HG02981 (cell line): ENCODE measurements around the gene DSC1.
A peak's percentile ranks its signal among the peaks of the same experiment; 100 is the strongest.

Source experiments
- ATAC-seq: cut with Tn5 transposase; IDR thresholded peaks from one replicate; pipeline ENCODE4 v1.9.1; 2021; ENCODE audit warnings: mild to moderate bottlenecking, moderate library complexity; ENCODE audit not compliant: unreplicated experiment

DSC1 gene, protein sequence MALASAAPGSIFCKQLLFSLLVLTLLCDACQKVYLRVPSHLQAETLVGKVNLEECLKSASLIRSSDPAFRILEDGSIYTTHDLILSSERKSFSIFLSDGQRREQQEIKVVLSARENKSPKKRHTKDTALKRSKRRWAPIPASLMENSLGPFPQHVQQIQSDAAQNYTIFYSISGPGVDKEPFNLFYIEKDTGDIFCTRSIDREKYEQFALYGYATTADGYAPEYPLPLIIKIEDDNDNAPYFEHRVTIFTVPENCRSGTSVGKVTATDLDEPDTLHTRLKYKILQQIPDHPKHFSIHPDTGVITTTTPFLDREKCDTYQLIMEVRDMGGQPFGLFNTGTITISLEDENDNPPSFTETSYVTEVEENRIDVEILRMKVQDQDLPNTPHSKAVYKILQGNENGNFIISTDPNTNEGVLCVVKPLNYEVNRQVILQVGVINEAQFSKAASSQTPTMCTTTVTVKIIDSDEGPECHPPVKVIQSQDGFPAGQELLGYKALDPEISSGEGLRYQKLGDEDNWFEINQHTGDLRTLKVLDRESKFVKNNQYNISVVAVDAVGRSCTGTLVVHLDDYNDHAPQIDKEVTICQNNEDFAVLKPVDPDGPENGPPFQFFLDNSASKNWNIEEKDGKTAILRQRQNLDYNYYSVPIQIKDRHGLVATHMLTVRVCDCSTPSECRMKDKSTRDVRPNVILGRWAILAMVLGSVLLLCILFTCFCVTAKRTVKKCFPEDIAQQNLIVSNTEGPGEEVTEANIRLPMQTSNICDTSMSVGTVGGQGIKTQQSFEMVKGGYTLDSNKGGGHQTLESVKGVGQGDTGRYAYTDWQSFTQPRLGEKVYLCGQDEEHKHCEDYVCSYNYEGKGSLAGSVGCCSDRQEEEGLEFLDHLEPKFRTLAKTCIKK

DNA sequence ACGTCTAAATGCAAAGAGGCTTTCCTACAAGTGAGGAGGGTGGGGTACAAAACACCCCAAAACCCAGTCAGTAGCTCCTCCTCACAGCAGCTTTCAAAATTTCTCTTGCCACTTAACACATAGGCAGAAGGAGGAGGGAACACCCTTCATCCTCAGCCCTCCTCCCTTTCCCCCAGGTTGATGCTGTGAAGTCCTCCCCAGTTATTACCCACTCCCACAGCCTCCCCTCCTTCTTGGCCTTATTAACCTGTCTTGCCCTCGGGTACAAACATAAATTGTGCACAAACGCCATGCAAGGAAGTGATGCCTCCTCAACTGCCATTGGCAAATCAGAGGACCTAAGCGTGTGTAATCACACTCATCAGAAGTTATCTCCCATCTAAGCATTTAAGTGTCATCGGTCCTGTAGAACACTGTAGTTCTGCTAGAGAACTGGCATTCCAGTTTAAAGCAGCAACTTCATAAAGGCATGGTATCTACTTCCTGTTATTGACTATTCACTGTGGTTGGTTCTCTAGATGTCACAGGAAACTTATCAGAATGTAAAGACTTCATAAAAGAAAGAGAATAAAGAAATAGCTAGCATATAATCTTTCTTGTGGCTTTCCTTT lies at the start of gene DSC1:
Gene DSC1, minus strand, starts transcription at position 32 of the 611 bp plus-strand sequence. CDS start 262 bp downstream, outside the sequence.
- ATAC-seq = no peak

DNA sequence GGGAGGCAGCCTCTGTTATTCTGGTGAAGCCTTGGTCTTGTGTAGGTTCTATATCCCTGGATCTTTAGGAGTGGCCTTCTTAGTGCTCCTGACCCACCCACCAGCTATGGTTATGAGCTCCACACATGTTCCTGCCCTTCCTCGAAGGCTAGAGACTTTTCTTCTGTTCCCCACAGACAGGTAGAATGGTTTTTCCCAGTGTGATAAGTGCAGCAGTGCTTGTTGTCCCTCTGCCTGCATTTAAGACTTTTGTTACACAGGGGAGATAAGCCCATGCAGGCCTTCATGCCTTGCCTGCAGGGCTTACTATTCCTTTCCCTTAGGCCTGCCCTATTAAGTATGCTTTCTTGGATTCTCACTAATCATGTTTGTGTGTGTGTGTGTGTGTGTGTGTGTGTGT lies 48.4 kb upstream of the DSC1 start:
- ATAC-seq = no peak

DNA sequence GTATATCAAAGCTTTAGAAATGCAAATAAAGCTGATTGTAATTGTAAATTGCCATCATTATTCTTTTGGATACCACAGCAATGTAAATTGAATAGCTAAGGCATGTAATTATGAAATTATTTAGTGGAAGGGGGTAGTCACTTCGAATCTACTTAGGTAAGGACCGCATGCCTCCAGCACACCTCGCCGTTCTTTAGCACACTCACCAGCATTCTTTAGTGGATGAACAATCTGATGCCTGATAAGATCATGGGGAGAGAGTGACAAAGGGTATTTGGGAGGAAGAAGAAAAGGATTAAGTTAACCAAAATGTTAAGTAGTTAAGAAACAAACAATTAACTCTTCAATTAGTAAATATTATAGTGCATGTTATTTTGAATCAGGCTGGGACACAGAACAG lies 46.4 kb upstream of the DSC1 start:
- no peak for ATAC-seq

DNA sequence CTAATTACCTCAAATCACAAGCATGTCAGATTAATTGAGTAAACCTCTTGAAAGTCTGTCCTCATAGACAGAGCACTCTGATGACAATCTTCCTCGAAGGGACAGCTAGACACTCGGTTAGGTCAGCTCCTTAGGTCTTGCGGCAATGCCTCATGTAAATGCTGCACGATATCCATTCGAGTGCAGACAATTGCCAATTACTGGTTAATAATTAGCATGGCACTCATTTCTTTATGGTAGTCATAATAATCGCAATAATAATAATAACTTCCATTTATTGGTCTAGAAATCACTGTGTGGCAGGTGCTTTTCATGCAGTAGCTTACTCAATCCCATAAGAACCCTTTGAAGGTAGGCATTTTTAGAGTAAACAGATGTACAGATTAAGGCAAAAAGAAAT lies 44.7 kb upstream of the DSC1 start:
- no peak for ATAC-seq

DNA sequence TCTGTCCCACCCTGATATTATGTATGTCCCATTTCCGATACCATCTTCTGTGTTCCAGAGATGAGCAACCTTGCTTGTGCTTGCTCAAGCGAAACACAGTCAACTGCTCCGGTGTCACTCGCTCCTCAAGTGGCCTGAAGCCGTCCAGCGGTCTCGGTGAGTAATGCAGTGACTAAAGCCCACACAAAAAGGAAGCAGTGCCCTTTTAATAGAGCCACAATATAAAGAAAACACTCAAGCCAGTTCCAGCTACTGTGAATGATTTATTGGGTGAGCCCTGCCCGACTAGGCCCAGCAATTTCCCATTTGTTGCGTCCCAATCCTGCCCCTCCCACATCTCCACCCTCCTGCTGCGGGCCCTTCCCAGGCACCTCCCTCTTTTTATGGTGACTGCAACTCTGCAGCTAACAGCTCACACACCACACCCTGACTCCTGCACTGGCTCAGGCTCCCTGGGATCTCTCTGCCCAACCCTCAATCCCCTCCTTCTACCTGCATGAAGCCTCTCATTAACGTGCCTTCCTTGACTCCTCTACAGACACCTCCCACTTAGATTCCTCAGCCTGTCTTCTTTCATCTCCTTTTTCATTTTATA lies 44.2 kb upstream of the DSC1 start:
- peak; percentile 85 for ATAC-seq

DNA sequence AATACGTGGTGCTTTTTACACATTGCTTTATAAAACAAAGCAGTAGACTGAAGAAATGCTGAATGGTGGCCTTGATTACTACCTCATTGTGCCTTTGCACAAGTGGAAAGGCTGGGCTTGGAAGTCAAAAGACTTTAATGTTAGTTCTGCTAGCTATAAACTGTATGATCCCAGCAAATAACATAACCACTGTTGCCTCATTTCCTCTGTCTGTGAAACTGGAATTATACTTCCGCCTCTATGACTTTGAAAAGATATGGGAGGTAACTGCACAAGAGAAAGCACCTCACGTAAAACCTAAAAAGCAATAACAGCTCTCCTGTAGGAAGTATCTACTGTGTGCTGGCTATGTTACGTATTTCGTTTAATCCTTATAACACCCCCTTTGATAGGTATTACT lies 43.4 kb upstream of the DSC1 start:
- ATAC-seq = no peak

DNA sequence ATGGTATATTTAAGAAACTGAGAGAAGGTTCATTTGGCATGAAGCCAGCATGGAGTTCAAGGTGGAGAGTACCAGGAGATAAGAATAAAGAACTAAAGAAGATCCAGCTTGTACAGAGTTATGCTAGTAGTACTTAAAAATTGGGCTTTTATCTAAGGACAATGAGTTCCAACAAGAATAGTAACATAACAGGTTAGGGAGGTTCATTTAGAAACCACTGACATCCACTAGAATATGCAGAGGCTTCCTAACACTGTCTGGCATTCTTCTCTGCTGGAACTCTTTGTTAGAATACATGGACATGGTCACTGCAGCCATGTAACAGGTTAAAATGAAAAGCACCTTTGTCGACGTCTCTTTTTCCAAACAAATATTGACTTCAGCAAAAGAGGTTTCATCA lies 42.6 kb upstream of the DSC1 start:
- ATAC-seq = no peak

DNA sequence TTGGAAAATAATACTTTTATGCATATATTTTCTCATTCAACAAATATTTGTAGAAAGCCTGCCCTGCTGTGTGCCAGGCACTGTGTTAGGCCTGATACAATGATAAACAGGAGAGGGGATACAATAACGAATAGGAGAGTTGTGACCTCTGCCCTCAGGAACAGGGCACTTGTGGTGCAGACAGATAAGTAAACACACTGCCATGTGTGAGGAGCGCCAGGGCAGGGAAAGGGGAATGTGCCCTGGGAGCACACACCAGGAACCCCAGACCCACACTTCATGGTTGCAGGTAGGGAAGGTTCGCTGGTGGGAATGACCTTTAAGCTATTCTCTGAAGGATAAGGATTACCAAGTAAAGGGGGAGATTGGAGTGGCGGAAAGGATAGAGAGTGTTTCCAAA lies 42.2 kb upstream of the DSC1 start:
- ATAC-seq = no peak

DNA sequence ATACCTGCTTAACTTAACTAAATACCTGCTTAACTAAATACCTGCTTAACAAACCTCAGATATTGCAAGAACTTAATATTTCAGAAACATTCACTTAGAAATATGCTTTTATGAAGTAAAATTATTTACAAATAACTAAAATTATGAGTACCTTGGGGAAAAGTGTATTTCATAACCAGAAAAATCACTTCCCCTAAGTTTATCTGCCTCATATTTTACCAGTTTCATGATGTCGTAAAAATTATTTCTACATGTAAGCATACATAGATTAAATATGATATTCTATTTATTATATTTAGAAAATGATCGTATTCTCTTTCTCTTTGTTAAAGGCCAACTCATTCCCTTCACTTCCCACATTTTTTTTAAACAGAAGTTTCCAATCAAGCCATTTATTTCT lies 41.5 kb upstream of the DSC1 start:
- no peak for ATAC-seq

DNA sequence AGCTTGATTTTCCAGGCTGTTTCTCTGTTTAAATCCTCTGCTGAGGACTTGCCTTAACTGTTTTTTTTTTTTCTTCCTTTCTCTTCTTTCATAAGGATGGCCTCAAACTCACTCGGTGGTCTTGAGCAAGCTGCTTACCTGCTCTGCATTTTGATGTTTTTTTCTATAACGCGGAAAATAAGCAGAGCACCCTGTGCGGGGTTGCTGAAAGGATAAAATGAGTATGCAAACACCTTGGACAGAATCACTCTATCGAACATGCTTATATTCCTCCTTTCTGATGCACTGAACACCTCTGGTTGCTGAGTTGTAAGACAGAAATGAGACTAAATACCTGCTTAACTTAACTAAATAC lies 41.1 kb upstream of the DSC1 start:
- ATAC-seq = no peak

DNA sequence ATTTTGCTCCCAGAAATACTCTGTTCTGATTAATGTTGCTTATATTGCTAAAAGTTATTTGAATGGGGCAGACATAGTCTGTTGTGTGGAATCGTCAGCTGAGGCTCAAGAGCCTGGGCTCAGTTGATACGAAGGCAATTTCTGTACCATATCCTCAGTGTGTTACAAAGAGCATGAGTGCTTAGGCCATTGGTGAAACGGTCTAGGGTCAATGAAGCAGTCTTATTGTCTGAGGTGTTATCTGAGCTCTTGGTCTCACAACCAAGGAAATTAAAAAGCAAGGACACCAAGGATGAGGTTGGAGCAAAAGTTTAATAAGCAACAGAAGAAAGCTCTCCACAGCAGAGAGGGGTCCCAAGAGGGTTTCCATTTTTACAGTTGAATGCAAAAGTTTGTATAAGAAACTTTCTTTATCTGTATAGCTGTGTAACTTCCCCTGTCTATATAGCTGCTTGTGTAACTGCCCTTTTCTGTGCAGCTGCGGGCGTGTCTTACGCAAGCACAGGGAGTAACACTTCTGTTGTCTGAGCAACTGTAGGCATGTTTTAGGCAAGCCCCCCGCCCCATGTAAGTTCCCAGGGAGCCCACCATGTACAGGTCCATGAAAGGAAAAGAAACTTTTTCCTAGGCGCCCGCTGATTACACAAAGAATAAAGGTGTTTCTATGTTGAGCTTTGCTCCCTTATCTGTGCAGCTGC lies 40.6 kb upstream of the DSC1 start:
- no peak for ATAC-seq

DNA sequence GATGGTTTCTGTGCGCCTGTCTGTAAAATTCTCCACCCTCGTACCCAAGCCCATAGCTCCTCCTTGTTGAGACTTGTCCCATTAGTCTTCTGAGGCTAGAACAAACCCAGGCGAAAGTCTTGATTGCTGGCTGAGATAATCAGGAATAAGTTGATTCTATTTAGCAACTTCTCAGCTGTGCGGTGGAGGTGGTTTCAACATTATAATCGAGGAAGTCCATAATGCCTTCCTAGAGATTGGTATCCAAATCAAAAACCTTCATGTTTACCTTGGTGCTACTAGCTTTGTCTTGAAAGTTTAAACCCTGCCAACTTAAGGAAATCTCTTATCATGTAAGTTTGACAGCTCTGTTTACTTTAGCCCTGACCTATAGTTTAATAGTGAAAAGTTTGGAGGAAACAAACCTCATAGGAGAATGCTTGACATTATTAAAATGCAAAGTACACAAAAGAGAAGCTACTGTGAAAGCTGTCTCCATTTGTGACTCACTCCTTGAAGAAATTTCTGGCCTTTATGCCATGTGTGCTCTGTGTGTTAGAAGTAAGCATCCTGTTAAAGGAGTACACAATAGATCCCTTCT lies 36.6 kb upstream of the DSC1 start:
- no peak for ATAC-seq

DNA sequence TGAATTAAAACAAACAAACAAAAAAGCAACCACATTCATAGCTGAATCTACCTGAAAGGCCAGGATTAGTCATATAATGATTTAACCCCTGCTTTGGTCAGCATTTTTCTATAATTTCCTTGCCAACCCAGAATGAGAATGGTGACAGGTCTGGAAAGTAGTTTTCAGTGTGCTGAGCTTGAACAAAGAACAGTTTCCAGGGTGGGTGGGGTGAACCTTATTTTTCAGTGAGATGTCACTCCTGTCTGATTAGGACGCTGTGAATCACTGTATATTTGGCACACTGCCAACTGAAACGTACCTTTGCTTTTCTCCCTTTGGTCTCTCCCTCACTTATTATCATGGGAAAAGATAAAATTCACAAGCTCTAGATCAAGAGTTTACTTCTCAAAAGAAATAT lies 35.0 kb upstream of the DSC1 start:
- ATAC-seq = no peak

DNA sequence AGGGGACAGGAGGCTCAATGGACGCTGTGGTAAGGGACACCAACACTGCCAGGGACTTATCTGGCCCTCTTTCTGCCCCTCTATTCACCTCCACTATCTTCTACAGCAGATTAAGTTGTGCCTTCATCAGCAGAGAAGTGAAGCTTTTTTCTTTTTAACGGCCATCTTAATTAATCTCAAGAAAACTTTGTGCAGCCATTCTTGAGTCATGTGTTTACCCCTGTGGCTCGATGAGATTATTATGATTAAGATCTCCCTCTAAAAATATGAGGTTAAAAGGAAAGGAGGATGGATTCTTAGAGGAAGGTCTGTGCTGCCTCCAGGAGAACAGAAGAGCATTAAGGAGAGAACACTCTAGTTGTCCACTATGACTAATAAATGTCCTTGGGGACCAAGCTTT lies 32.4 kb upstream of the DSC1 start:
- ATAC-seq = no peak

DNA sequence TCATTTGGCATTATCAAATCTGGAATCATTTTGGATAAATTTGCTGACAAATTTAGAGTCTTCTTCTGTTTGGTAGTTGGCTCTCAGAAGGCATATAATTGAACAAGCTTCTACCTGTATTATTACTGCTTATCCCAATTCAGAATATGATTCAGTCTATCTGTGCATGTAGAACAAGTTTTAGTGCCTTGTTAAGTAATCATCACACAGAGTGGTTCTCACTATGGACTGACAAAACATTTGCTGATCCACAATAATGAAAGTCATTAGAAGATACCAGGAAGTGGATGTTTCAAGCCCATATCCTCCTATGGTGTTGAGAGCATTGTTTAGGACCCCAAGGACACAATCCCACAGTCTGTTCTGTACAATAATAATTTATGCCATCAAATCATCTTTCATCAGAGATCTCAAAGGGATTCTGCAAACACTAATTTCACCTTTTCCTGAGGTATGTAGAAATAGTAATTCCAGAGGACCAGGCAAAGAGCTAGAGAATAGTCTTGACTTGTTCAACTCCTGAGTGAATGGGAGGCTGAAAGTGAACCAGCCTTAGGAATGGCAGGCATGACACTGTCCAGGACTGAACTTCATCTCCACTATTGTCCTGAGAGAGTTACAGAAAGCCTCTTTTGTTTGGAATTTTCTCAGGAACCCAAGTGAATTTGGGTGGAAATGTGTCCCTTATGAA lies 29.6 kb upstream of the DSC1 start:
- ATAC-seq = no peak

DNA sequence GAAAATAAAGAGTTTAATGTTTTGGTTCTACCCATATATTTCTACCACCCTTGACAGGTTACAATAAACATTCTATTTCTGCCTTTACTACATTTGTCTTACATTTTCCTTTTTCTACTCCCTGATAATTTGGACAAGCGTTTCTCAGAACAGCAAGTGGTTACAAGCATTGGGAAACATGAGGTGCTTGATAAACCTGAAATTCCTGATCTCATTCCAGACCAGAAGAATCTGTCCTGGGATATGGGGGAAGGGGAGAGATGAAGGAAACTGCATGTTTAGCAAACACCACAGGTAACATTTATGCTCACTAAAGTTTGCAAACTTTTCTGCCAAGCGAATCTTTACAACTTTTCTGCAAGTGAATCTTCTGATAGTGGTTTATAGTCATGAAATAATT lies 28.3 kb upstream of the DSC1 start:
- no peak for ATAC-seq

DNA sequence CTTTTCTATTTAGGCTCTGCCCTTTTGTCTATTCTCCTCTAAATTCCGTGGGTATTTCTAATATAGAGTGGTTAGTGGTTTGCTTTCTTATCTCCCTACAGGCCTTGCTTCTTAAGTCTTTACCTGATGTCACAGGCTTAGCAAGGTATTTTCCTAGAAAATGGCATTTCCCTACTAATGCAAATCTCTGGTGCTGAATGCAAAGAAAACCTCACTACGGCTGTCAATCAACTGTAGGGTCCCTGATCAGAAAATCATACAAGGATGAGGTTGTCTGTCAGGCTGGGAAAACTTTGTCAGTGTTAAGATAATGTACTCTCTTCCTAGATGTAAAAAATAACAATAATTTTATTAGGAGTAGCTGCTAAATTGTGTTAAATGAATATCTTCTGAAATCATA lies 27.1 kb upstream of the DSC1 start:
- no peak for ATAC-seq

DNA sequence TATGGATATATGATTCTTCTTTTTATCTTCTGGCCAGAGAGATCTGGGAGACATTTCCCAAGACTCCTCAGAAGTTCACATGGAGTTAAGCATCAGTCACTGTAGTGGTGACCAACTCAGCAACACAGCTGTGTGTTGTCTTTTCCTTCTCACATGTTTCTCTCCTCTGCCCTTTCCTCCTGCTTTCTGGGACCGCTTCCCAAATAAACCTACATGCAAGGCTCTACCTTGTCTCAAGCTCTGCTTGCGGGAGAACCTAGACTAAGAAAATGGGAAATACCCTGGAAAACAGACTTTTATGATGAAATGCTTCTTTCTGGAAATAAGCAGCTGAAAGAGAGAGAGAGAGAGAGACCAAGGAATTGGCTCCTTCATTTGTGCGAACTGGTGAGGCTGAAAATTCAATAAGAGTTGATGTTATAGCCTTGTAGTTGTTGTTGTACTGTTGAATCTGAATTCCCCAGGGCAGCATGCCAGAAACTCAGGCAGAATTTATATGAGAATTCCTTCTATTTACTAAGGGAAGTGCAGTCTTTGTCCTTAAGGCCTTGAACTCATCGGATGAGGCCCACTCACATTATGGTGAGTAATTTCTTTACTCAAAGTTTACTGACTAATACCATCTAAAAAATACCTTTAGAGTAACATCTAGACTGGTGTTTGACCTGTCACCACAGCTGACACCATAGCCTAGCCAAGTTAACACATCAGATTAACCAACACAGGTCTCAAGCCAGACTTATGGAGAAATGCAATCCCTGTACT lies 22.7 kb upstream of the DSC1 start:
- no peak for ATAC-seq

DNA sequence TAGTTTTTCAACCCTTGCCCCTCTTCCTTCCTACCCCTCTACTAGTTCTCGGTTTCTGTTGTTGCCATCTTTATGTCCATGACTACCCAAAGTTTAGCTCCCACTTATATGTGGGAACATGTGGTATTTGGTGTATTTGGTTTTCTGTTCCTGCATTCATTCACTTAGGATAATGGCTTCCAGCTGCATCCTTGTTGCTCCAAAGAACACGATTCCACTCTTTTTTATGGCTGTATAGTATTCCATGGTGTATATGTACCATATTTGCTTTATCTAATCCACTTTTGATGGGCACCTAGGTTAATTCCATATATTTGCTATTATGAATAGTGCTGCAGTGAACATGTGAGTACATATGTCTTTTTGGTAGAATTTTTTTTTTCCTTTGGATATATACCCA lies 20.6 kb upstream of the DSC1 start:
- ATAC-seq = no peak
